NCI-H345 treated with DMSO at 0.1 percent for 48 hours (cell line): ENCODE measurements around the gene SH2D6.
"Not testable (repeated sequence)": the region's sequence is repeated elsewhere in the genome, so short reads cannot be mapped to it uniquely, and the experiment has no call there.

ENCODE experiments used
- DNase-seq: peaks from one replicate; lab custom pipeline; 2025; ENCODE audit not compliant: unreplicated experiment; lab: John Stamatoyannopoulos, UW

SH2D6 gene

DNA sequence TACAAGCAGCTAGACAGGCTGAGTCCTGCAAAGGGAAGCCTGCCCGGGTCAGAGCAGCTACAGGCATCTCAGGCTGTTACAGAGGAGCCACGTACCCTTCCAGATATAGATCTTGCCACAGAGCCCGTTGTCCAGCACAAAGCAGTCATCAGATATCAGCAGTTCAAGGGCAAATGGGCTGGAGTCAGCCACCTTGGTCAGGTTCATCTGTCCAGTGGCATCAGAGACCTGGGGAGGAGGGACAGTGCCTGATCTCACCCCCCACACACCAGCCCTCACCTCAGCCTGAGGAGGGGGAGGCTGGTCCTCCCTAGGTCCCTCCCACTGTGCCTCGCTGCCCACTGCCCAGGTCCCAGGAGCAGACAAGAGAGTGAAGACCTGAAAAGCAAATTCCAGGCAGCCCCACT lies 20.6 kb upstream of the SH2D6 start:
- no peak for DNase-seq

DNA sequence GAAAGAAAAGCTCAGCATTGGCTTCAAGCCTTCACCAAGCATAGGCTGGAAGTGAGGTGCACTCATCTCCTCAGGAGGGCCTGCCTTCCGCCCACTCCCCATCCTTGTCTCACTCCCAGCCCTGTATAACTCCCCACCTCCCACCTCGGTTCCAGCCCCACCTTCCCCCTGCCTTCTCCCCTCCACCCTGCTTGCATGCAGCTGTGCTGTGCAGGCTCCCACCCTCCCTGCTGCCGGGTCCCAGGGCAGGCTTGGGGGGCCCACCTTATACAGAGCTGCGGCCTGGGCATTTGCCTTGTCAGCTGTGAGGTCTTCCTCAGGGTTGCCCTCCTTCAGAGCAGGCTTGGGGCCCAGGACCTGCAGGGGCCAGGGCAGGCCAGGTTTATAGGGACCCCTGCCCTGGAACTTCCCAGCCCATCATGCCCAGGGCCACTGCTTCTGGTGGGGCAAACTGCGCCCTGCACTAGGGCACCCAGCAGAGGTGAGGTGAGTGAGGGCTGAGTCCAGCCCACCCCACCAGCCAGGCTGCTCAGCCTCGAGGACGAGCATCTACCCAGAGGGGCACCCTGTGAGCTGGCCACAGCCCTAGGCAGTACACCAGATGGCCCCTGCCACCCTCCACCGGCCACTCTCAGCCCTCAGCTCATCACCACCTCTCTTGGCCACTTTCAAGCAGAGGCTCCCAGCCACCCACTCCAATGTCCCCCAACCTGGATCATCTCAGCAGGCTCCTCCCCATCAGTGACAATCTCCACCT lies 19.9 kb upstream of the SH2D6 start:
- DNase-seq, result no peak

DNA sequence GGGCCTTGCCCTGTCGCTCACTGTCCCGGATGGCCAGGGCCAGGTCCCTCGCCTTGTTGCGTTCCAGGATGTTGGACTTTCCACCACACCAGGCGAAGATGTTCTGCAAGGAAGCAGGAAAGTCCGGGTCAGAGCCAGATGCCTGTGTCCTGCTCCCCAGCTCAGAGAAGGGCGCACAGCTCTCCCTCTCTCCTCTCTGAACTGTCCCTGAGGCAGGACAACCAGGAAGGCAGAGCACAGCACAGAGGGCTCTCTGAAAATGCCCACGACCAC lies 19.4 kb upstream of the SH2D6 start:
- DNase-seq, result no peak

DNA sequence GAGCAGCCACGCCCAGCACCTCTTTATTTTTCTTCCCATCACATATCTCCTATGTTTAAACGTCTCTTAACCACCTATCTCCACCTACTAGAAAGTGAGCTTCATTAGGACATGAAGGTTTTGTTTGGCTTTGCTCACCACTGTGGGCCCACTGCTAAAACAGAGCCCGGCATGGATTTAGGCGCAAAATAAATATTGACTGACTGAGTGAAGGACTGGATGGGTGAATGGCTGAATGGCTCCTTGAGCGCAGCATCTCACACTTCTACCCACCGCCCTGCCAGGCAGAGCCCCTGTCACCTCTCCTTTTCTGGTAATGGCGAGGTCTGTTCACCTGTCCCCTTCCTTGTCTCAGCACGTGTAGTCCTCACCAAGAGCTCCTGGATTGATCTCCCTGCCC lies 18.5 kb upstream of the SH2D6 start:
- DNase-seq, result no peak

DNA sequence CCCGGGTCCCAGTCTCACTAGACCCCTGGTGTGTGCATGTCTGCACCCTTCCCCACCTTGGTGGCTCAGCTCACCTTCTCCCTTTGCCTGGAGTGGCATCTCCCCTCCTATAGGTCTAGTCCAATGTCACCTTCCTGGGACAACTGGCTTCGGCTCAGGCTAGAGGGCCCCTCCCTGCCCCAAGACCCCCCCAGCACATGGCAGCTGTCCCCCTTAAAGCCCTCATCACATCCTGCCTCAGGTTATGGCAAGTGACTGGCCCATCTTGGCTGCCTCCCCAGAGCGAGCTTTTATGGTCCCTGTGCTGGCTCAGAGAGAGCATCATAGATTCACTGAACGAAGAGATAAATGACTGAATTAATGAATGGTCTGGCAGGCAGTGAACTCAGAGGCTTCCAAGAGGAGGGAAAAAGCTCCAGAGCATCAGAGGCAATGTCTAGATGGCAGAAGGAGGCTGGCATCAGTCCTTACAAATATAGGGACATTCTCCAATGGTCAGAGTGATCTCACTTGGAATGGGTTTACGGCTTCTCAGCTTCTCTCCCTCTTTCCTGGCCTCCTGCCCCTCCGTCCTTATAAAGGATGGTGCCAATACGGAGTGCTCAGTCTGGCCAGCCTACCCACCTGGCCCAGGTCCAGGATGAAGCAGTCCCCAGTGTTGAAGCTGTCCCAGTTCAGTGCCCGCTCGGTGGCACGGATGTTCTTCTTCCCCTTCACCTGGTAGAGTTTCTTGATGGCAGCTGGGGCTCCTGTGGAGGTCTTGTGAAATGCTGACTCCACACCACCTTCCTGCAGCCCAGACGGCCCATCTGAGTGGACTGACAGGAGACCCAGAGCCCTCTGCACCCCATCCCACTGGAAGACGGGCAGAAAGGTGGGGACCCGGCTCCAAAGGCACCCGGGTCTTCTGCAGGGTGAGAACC lies 17.7 kb upstream of the SH2D6 start:
- DNase-seq, result no peak

DNA sequence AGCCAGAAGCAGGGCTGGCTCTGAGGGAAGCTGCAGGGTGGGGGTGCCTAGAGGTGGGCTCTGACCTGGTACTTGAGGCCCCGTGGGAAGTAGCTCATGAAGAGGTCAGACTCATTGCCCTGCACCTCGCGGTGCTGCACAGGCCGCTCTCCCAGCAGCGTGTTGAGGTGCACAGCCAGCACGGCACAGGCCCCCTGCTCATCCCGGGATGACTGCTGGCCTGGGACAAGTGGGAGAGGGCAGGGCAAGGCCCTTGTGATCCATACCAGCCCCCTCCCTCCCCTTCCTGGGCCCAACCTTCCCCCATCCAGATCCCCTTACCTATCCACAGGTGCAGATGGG lies 17.1 kb upstream of the SH2D6 start:
- DNase-seq, result no peak

DNA sequence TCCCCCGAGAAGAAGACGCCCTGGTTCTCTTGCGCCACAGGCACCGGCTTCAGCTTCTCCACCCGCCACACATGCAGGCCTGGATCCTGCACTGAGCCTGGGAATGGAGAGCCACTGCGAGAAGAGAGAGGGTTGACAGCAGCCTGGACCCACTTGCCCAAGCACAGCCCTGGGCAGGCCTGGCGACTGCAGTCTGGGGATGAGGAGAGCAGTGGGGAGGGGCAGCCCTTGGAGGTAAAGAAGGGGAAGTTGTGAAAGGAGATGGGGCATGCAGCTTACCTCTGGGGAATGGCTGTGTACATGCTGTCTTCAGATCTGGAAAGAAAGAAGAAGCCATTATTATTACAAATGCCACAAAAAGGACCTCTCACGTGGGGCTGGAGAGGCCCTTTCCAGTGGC lies 16.7 kb upstream of the SH2D6 start:
- no peak for DNase-seq

DNA sequence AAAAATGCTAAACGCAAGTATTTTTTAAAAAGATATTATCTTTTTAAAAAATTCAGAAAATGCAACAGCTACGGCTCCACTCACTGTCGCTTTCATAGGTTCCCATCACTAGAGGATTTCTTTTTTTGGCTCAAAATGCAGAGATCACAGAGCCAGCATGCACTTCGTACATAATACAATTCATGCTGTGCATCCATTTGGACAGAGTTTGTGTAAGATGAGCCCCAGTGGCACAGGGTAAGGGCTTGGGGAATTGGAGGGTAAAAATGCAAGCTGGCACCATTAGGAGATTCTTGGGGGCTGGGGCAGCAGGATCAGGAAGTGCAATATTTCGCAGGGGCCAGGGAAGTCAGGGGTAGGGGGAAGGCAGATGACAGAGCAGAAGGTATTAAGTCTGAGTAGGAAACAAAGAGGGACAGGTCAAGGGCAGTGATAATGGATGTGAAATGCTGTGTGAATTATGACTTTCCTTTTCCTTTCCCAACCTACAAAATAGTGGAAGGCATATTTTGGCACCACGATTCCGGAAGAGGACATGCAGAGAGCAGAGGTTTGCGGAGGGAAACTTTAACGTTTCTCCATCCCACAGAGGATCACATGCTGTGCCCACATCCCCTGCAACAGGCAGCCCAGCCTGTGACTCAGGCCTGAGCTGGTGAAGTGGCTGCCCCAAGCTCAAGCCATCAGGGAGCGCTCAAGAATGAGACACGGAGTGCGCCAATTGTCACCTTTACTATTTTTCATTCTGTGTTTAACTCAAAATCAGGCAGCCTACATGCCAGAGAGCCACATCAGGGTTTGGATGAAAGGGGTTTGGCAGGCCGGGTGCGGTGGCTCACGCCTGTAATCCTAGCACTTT lies 13.1 kb upstream of the SH2D6 start:
- DNase-seq, result no peak

DNA sequence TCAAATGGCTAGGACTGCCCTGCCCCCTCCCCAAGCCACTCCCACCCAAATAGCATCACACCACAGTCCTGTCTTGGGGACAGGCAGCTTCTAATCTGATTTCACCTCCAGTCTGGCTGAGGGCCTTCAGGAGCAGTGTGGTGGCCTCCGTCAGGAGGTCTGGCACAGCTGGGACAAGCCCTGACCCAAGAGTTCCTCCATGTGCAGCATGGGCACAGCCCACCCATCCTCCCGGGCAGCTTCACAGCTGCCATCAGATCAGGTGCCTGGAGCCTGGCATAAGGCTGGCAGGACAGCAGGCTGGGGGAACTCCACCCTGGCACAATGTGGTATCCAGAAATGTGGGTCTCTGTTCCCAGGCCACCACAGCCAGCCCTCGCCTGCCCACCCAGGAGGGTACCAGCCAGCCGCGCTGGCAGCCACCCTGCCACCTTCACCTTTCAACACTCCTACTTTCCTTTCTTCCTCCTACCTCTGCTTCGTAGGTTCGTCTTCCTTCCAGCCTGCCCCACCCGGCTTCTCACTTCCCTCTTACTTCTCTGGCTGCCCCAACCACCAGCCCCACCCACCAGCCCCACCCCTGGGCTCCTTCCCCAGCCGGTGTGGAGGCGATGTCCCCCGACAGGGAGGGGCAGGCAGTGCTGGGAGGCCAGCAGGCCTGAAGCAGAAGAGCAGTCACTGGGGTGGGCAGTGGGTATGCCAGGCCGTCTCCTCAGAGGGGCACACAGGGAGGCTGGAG lies 8.5 kb upstream of the SH2D6 start, which contains the start of gene CAPG:
TSS of gene CAPG (minus strand) at position 522 of the 739 bp plus-strand sequence. CDS start 8,221 bp downstream, outside the sequence.
- no peak for DNase-seq

DNA sequence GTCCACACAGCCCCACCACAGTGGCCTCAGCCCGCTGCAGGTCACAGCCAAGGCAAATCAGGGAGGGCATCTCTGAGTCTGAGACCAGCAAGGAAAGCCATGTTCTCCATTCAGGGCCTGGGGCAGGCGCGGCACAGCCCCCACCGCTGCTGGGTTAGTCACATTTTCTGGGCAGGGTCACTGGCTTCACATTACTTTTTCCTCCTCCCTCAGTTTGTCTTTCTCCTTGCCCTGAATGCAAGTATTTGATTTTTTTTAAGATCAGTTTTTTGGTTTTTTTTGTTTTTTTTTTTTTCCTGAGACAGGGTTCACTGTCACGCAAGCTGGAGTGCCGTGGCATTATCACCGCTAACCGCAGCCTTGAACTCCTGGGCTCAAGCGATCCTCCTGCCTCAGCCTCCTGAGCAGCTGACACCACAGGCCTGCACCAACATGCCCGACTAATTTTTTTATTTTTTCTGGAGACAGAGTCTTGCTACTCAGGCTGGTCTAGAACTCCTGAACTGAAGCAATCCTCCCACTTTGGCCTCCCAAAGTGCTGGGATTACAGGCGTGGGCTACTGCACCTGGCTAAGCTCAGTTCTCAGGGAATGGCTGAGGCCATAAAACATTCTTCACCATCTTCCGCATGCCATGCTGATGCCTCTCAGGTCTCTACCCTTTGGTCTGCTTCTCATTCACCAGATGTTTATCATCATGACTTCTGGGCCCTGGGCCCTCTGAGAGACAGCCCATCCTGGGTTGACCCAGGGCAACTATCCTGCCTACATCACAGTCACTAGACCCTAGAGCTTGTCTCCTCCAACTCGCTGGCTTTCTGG lies 7.7 kb upstream of the SH2D6 start:
- no peak for DNase-seq

DNA sequence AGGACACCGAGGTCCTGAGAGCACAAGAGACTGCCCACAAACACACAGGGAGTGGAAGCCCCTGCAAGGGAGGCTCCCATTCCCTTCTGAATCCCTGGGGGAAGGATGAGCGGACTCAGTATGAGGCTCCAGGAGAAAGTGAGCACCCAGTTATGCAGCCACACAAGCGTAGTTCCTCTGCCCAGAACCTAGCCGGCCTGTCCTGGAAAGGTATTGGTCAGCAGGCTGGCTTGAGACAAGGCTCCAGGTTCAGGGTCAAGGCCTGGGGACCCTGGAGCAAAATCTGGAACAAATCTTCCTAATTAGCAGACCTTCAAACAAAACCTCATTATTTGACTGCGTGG lies 7.1 kb upstream of the SH2D6 start:
- DNase-seq, result no peak

DNA sequence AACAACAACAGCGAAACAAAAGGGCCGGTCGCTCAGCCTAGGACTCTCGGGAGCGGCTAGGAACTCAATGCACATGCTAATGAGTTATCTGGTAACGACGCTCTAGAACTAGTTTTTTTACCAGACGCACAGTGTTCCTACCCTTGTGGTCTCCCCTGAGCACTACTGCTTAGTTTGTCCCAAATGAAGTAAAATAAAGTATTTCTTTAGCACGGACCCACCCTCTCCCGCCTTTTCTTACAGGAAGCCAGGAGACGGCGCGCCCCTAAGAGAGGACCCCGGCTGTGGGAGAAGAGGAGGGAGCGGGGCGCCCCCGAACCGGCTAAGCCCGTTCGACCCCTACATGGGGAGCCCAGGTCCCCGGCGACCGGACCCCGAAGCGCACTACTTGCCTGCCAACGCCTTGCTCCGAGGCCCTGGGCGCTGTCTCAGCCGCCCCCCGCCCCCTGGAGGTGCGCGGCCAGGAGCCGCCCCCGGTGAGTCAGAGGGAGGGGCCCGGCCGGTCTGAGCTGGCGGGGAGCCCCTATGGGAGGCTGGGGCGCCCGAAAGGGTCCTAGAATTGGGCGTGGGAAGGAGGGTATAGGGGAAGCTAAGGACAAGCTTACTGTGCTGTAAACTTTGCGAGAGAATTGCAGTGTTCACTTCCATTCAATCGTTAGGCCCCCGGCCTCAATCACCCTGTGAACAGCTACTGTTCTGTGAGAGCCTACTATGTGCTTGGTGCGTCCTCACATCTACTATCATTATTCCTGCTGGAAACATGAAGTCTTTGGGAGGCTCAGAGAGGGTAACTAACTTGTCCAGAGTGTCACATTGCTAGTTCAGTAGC lies 4.7 kb upstream of the SH2D6 start:
- no peak for DNase-seq

DNA sequence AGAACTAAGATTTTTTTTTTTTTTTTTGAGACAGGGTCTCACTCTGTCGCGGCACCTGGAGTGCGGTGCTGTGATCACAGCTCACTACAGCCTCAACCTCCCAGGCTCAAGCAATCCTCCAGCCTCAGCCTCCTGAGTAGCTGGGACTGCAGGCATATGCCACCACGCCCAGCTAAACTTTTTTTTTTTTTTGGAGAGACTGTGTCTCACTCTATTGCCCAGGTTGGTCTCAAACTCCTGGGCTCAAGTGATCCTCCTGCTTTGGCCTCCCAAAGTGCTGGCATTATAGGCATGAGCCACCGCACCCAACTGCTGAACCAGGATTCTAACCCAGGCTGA lies 4.1 kb upstream of the SH2D6 start:
- not testable (repeated sequence) for DNase-seq

DNA sequence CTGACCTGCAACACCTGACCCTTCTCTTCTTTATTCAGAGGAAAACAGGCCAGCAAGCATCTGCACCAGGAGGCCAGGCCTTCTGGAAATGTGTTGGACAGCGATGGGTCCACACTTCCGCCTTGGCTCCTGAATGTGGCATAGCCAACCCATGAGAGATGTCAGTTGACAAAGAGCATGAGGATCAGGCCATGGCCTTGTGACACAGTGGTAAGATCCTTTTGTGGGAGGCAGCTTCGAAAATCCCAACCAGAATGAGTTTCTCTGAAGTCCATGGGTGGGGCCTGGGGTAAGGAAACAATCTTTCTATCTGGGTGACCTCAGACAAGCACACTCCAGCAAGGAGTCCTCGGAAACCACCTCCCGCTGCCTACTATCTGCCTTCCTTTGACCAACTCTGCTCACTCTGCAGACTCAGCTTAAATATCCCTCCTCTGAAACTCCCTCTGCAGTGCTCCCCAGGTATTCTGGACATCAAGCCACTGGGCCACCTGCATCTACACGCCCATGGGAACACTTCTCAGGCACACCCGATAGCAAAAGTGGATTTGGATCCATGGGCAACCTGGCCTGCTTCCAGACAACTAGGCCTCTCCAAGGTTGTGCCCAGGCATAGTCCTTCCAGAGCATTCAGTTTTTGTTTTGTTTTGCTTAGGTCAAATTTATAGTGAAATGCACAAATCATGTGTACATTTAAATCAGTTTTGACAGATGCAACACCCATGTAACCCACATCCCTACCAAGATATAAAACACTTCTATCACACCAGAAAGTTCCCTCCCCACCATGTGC lies 3.6 kb upstream of the SH2D6 start:
- DNase-seq, result no peak

DNA sequence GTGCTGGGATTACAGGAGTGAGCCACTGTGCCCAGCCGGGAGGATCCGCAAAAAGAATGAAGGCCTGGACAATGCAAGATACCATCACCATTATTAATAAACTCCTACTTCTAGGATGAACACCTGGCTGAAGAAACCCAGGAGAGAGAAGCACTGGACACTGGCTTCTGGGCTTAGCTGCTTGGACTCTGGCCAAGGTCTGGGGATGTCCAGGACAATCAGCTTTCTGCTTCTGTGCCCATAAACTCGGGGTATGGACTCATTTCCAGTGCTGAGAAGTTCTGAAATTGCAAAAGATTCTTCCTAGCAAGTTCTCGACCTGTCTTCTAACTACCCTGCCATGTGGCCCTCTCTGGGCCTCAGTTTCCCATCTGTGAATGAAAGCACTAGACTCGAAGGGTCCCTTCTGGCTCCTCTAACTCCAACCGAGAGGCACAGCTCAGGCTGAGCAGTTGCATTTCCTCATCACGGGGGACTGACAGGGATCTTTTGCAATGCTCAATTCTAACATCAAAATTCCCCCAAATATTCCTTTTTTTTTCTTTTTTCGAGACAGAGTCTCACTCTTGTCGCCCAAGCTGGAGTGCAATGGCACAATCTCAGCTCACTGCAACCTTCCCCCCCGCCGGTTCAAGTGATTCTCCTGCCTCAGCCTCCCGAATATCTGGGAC lies 2.4 kb upstream of the SH2D6 start:
- no peak for DNase-seq

DNA sequence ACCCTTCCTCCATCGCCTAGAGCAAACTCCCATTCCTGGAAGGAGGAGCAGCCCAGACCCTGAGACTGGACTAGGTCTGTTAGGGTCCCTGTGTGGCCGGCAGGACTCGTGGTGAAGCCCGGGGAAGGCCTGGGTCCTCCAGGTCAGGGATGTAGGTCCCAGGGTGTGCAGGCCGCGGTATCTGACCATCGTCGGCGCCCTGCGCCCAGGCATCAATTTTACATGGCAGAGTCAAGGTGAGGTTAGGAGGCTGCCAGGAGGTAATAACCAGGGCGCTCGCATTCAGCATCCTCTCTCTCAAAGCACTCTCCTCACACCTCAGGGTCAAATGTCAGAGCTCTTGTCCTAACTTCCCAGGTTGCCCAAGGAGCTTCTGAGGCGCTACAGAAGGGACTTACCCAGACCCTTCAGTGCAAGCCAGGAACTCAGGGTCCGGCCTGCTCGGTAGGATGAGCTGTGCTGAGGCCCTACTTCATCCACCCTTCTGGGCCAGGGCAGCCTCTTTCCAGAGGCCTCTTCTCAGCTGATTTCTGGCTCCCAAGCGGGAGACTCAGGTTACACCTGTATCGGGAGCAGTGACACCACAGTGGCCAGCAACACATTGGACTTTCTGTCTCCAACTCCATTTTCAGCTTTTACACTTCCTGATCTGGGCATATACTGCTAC lies 628 bp downstream of the SH2D6 start:
- no peak for DNase-seq

DNA sequence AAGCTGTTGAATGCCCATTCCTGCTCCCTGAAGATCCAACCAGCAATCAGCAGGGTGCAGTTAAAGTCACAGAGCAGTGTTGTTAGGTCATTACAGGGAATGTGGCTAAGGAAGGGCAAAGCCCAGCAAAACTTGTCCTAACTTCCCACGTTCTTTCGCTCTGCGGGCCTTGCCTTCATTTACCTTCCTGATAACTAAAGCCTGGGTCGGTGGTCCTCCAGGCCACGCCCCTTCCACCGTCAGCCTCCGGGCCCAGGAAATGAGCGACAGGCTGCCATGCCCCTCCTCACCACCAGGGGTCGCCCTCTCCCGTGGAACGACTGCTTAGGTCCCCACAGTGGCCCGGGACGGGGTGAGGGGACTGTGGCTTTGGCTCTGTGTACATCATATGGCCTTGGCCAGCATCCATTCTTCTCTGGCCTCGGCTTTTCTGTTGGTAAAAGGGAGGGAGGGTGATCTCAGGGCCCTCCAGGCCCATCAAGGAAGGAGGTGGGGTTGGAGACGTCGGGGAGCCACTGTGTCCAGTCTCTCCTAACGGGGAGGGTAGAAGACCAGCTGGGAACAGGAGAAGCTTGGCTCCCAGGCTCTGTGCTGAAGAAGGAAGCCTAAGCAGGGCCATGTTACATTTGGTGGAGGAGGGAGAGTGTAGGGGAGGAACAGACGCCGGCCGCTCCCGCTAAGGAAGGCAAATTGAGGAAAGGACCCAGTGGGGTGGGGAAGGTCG lies 2.2 kb downstream of the SH2D6 start:
- DNase-seq, result peak; percentile 63
